ENCODE measurements around the gene SIRT3.

Gene SIRT3

GRCh38 chr11:213111-213510, 23.0 kb downstream of the SIRT3 start:
- FAIRE-seq = no peak

- no peak for FAIRE-seq
Observed at GRCh38 chr11:212150-213100, 23.7 kb downstream of the SIRT3 start.

GRCh38 chr11:211741-212140, 24.4 kb downstream of the SIRT3 start:
- no peak for FAIRE-seq

- FAIRE-seq = no peak
Observed at GRCh38 chr11:211295-211694, 24.8 kb downstream of the SIRT3 start.

- no peak for FAIRE-seq
Observed at GRCh38 chr11:210803-211180, 25.4 kb downstream of the SIRT3 start.

- FAIRE-seq = no peak
Observed at GRCh38 chr11:210122-210802, 25.9 kb downstream of the SIRT3 start.

- no peak for FAIRE-seq
Observed at GRCh38 chr11:209275-210121, 26.6 kb downstream of the SIRT3 start.

- FAIRE-seq = no peak
Observed at GRCh38 chr11:208917-209260, 27.3 kb downstream of the SIRT3 start.

- FAIRE-seq = no peak
Observed at GRCh38 chr11:208181-208916, 27.8 kb downstream of the SIRT3 start.

GRCh38 chr11:207863-208180, 28.3 kb downstream of the SIRT3 start:
- no peak for FAIRE-seq

GRCh38 chr11:207208-207862, 28.8 kb downstream of the SIRT3 start, which contains the start of the genes BET1L and RIC8A:
BET1L (minus strand) TSS chr11:207399; CDS start chr11:207321, 78 bp downstream.
RIC8A (plus strand) TSS chr11:207708; CDS start chr11:208855, 1,147 bp downstream.
- peak; percentile 93 for FAIRE-seq

- no peak for FAIRE-seq
Observed at GRCh38 chr11:206526-207207, 29.5 kb downstream of the SIRT3 start.

- no peak for FAIRE-seq
Observed at GRCh38 chr11:206002-206384, 30.1 kb downstream of the SIRT3 start.

- no peak for FAIRE-seq
Observed at GRCh38 chr11:205221-206001, 30.7 kb downstream of the SIRT3 start.

GRCh38 chr11:204587-205109, 31.5 kb downstream of the SIRT3 start:
- FAIRE-seq = no peak

- FAIRE-seq = no peak
Observed at GRCh38 chr11:203945-204586, 32.1 kb downstream of the SIRT3 start.

- FAIRE-seq = no peak
Observed at GRCh38 chr11:203056-203944, 32.8 kb downstream of the SIRT3 start.

GRCh38 chr11:202490-202889, 33.7 kb downstream of the SIRT3 start:
- FAIRE-seq = no peak

- no peak for FAIRE-seq
Observed at GRCh38 chr11:201966-202365, 34.2 kb downstream of the SIRT3 start.
